Activated T-helper 2 cell treated with anti-CD3 and anti-CD28 coated beads, Interferon-gamma antibody, Interleukin-2, Interleukin-4, amounts not matched to agents 10 μg/mL and 5 μg/mL and 100 μg/mL, durations not matched to agents 14 hours and 24 hours and 36 hours (primary cell): Measurements from ENCODE around the gene USP25. TPM values are rescaled to one million over a fixed set of nuclear protein-coding genes. Genes with fewer than 3 reads are reported as not detected.

Experiments used
- DNase-seq: peaks from one replicate; pipeline ENCODE4 v3.0.0; 2021; ENCODE audit warnings: low spot score
- H3K27ac Mint-ChIP-seq: one replicate; pipeline ENCODE4 v1.8.0; 2021; ENCODE audit warnings: mixed read lengths
- H3K27me3 Mint-ChIP-seq: one replicate; pipeline ENCODE4 v1.8.0; 2021; ENCODE audit warnings: low read depth, mixed read lengths
- H3K36me3 Mint-ChIP-seq: one replicate; pipeline ENCODE4 v1.8.0; 2021; ENCODE audit warnings: low read depth, mixed read lengths
- H3K4me1 Mint-ChIP-seq: one replicate; pipeline ENCODE4 v1.8.0; 2021; ENCODE audit warnings: low read depth, mixed read lengths
- H3K4me3 Mint-ChIP-seq: one replicate; pipeline ENCODE4 v1.8.0; 2021; ENCODE audit warnings: low read depth, mild to moderate bottlenecking, moderate library complexity, mixed read lengths
- H3K9me3 Mint-ChIP-seq: one replicate; pipeline ENCODE4 v1.8.0; 2021; ENCODE audit warnings: mixed read lengths
- intact Hi-C: fragments of 100-400 bp; cut with micrococcal nuclease; formaldehyde crosslinking; loops from one replicate; pipeline ENCODE4 v1.15.1; 2023
- total RNA-seq: library from RNA; stranded (reverse); gene quantifications from 2 replicates; pipeline ENCODE4 v1.2.3, GENCODE V29; 2022

The USP25 gene
- total RNA-seq, 1 donor from 2014 or later = 21.7 TPM

- Mint-ChIP-seq H3K9me3 (no peaks in the 10 kb centered on the region), H3K36me3 (no peaks in the 10 kb centered on the region), H3K4me3 (no peak overlapping the region), H3K27ac (no peak overlapping the region), H3K27me3 (no peaks in the 10 kb centered on the region), H3K4me1 (no peaks in the 10 kb centered on the region)
- intact Hi-C loops = no loop called here
- DNase-seq = no peak
Observed at GRCh38 chr21:15928686-15929425, 199.1 kb downstream of the USP25 start.

- DNase-seq = no peak
- H3K4me3 Mint-ChIP-seq = no peak overlapping the region
- intact Hi-C loops = no loop called here
- no peaks in the 10 kb centered on the region for H3K9me3 Mint-ChIP-seq
- no peak overlapping the region for H3K27ac Mint-ChIP-seq
- H3K36me3 Mint-ChIP-seq = no peaks in the 10 kb centered on the region
- no peaks in the 10 kb centered on the region for H3K4me1 Mint-ChIP-seq
- no peaks in the 10 kb centered on the region for H3K27me3 Mint-ChIP-seq
Observed at GRCh38 chr21:15929536-15929935, 199.8 kb downstream of the USP25 start.
